NCI-H1092 (cell line): ENCODE results near the gene ADD3.

ENCODE experiments used
- DNase-seq: peaks from one replicate; lab custom pipeline; 2025; lab: John Stamatoyannopoulos, UW

Gene ADD3

GRCh38 chr10:110181451-110181850 lies 173.7 kb downstream of the ADD3 start:
- DNase-seq, result no peak

GRCh38 chr10:110181911-110182310 lies 174.1 kb downstream of the ADD3 start:
- no peak for DNase-seq

- DNase-seq, result no peak
These were observed 176.6 kb downstream of the ADD3 start for GRCh38 chr10:110184398-110184797.
